NOMO-1 (cell line): ENCODE data around the gene NFYC.
A peak's percentile ranks its signal among the peaks of the same experiment; 100 is the strongest.

ENCODE experiments used
- DNase-seq, 2 experiments: peaks; one replicate each; lab custom pipeline; 2025; ENCODE audit not compliant: unreplicated experiment in 2 of 2; lab: John Stamatoyannopoulos, UW

Gene NFYC

GRCh38 chr1:40734882-40735628, 43.6 kb downstream of the NFYC start:
- DNase-seq: no peak

GRCh38 chr1:40736085-40736531, 44.6 kb downstream of the NFYC start:
- DNase-seq: no peak

GRCh38 chr1:40738831-40739230, 47.3 kb downstream of the NFYC start:
- DNase-seq: no peak

GRCh38 chr1:40739455-40740008, 48.0 kb downstream of the NFYC start:
- DNase-seq: no peak

GRCh38 chr1:40740039-40740996, 48.8 kb downstream of the NFYC start:
- DNase-seq: no peak

GRCh38 chr1:40740997-40741736, 49.7 kb downstream of the NFYC start:
- no peak for DNase-seq

- DNase-seq: peak in 1 of 2 experiments; percentile 34
Observed at GRCh38 chr1:40742363-40743061, 51.0 kb downstream of the NFYC start.

GRCh38 chr1:40743452-40743851, 51.9 kb downstream of the NFYC start:
- DNase-seq: no peak

- DNase-seq: no peak
Observed at GRCh38 chr1:40743860-40744259, 52.4 kb downstream of the NFYC start.

GRCh38 chr1:40745176-40745575, 53.7 kb downstream of the NFYC start:
- no peak for DNase-seq

- no peak for DNase-seq
Observed at GRCh38 chr1:40746344-40747090, 55.0 kb downstream of the NFYC start.

GRCh38 chr1:40748841-40749718, 57.6 kb downstream of the NFYC start:
- DNase-seq: no peak

GRCh38 chr1:40749817-40750216, 58.3 kb downstream of the NFYC start:
- no peak for DNase-seq

- no peak for DNase-seq
Observed at GRCh38 chr1:40750451-40750908, 59.0 kb downstream of the NFYC start.

GRCh38 chr1:40751802-40752201, 60.3 kb downstream of the NFYC start:
- no peak for DNase-seq

- DNase-seq: no peak
Observed at GRCh38 chr1:40753142-40753882, 61.8 kb downstream of the NFYC start.

GRCh38 chr1:40754201-40754600, 62.7 kb downstream of the NFYC start:
- DNase-seq: no peak

- DNase-seq: no peak
Observed at GRCh38 chr1:40755067-40755466, 63.6 kb downstream of the NFYC start.
